C4-2B (cell line): ENCODE measurements around the gene RASL10B.

Source experiments
- ZFX ChIP-seq: fragments of 450-650 bp; IDR thresholded peaks from 2 replicates; pipeline ENCODE4 v1.6.1; 2017
- TF ChIP-seq, protein P1 (sequence below): fragments of 450-650 bp; conservative IDR thresholded peaks from 2 replicates; pipeline ENCODE4 v1.5.1; 2017; ENCODE audit warnings: mild to moderate bottlenecking

DNA sequence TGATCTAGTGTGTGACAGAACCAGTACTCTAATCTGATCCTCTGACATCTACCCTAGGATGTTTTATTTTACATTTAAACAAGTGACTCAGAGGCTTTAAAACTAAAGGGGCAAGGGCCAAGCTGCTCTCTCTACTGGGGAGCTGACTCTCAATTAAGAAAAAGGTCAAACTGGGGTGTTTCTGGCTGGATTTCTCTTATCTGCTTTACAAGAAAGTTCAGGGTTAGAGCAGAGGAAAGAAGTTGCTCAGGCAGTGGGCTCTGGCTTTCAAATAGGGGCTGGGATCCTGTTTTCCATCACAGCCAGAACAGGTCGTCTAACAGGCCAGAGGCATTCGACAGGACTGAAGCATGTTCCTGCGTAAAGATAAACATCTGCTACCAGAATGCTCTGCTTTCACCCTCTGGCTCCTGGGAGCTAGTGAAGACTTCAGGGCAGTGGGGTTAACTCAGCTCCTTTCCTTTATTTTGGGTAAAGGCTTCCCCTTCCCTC is 55.5 kb downstream of the RASL10B start:
- TF ChIP-seq, protein P1, sequence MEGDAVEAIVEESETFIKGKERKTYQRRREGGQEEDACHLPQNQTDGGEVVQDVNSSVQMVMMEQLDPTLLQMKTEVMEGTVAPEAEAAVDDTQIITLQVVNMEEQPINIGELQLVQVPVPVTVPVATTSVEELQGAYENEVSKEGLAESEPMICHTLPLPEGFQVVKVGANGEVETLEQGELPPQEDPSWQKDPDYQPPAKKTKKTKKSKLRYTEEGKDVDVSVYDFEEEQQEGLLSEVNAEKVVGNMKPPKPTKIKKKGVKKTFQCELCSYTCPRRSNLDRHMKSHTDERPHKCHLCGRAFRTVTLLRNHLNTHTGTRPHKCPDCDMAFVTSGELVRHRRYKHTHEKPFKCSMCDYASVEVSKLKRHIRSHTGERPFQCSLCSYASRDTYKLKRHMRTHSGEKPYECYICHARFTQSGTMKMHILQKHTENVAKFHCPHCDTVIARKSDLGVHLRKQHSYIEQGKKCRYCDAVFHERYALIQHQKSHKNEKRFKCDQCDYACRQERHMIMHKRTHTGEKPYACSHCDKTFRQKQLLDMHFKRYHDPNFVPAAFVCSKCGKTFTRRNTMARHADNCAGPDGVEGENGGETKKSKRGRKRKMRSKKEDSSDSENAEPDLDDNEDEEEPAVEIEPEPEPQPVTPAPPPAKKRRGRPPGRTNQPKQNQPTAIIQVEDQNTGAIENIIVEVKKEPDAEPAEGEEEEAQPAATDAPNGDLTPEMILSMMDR, result no peak
- no peak for TF ChIP-seq ZFX
